Muscle of arm (tissue), 14 donors: ENCODE results near the gene LRRTM1. TPM values are rescaled to one million over a fixed set of nuclear protein-coding genes. Genes with fewer than 3 reads are reported as not detected.
A peak's percentile ranks its signal among the peaks of the same experiment; 100 is the strongest.

Experiments used
- DNase-seq: peaks from one replicate; pipeline ENCODE4 v3.0.0-alpha.2; 2013
- long read RNA-seq, 11 donors: transcript quantifications; one replicate each; lab custom pipeline, GENCODE V29; 2026
- polyA plus RNA-seq, 12 donors: library from polyadenylated mRNA; unstranded; fragments of 120-200 nt; gene quantifications; one replicate each; pipeline ENCODE4 v1.2.1, GENCODE V29; 2013; ENCODE audit not compliant: insufficient read length in 12 of 12

LRRTM1 gene, protein sequence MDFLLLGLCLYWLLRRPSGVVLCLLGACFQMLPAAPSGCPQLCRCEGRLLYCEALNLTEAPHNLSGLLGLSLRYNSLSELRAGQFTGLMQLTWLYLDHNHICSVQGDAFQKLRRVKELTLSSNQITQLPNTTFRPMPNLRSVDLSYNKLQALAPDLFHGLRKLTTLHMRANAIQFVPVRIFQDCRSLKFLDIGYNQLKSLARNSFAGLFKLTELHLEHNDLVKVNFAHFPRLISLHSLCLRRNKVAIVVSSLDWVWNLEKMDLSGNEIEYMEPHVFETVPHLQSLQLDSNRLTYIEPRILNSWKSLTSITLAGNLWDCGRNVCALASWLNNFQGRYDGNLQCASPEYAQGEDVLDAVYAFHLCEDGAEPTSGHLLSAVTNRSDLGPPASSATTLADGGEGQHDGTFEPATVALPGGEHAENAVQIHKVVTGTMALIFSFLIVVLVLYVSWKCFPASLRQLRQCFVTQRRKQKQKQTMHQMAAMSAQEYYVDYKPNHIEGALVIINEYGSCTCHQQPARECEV
- under 1 TPM in 10 of 12 donors, not detected in 2; 0.24 to 0.85 (median 0.51) TPM for polyA plus RNA-seq
- long read RNA-seq, donor 1, partial matches to known transcripts: 0 of 2 reads
- long read RNA-seq, donor 1, other reads (novel, unspliced or antisense): 0 of 2 reads
- long read RNA-seq, donor 2: 0 reads
- long read RNA-seq, donor 3, partial matches to known transcripts: 0 of 1 reads
- long read RNA-seq, donor 3, other reads (novel, unspliced or antisense): 0 of 1 reads
- long read RNA-seq, donor 4: 0 reads
- long read RNA-seq, donor 5: 0 reads
- long read RNA-seq, donor 6: 0 reads
- long read RNA-seq, donor 7: 0 reads
- long read RNA-seq, donor 8: 0 reads
- long read RNA-seq, donor 9: 0 reads
- long read RNA-seq, donor 10: 0 reads
- long read RNA-seq, donor 11: 0 reads

DNA sequence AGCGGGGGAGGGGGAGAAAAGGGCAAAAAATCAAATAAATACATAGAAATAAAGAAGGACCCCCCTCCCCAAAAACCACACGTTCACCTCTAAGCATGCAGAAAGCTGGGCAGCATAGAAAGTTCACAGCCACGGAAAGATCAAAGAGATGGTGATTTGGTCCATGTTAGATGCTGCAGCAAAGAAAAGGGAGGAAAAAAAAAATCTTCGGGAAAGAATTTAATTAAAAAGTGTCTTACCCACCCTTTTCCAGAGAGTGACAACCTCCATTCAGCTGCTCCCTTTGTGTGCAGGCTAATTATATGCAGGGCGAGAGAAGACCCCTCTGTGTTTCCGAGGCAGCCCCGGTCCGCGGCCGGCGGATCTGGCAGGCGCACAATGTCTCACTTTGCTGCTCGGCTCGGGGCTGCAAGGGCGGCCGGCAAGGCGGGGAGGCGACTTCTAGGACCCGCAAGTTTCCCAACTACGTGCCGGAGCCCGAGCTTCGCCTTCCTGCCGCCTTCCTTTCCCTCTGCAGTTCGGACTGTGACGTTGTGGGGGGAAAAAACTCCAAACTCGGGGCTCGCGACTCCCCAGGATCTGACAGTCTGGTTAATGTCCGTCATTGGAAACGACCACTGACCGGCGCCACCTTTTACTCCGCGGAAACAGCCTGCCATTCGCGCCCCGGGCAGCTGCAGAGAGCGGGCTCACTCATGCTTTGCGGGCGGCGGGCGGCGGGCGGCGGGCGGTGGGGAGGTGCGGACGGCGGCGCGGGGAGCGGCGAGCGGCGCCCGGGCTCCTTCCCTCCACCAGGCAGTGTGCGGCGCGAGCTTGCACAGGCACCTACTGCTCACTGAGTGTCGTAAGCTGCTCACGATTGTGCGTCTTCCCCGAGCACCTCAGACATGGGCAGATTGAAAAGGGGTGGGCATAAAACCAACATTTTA, at the start of gene LRRTM1:
LRRTM1 (minus strand) TSS at position 844 of the 929 bp plus-strand sequence. CDS start 933 bp downstream, outside the sequence.
- DNase-seq: peak; percentile 17

DNA sequence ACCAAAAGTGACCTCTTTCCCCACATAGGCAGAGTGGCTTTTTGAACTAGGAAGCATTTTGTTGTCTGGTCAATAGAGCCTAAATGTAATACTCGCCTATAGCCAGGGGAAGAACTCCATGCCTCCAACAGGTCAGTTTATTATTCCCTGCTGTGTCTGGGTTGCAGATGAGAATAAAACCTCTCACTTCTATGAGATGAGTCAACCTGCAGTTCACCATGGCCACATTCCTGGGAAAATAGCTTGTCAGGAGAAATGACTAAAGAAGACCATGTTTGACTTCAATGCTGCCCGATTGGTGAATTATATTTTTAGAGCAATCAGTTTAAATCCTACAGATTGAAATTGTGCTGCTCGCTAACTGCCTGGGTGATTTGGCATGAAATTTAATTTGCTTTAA, 46.7 kb upstream of the LRRTM1 start:
- no peak for DNase-seq

DNA sequence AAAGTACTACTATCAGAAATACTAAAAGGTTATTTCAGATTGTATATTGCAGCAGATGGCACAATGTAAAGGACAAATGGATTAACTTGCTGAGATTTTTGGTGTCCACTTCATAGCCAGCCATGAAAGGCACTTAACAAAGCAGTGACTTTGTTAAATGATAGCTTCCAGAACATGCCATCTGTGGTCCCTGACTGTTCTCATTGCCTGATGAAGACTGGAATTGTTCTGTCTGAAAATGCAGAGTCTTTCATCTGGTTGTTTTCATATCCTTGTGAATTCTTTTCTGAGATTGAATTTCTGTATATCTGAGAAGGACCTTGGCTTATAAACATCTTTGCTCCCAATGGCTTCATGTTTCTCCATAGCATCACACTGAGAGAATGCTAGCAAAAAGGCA, 44.4 kb upstream of the LRRTM1 start:
- DNase-seq: no peak

DNA sequence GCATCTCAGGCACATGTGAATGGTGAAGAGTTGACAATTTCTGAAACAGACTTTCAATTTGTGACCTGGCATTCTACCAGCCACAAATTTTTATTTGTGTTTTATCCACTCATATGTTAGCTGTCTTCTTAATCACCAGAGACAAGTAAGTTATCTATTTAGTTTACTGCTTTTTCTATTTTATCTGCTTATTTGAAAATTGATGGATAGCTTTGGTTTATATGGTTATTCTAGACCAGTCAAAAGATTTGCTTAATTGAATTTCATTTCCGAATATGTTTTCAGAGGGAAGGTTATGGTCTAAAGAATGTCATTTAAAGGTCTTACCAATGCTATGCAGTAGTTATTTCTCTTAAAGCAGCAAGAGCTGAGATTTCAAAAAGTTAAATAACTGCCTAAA, 43.5 kb upstream of the LRRTM1 start:
- no peak for DNase-seq

DNA sequence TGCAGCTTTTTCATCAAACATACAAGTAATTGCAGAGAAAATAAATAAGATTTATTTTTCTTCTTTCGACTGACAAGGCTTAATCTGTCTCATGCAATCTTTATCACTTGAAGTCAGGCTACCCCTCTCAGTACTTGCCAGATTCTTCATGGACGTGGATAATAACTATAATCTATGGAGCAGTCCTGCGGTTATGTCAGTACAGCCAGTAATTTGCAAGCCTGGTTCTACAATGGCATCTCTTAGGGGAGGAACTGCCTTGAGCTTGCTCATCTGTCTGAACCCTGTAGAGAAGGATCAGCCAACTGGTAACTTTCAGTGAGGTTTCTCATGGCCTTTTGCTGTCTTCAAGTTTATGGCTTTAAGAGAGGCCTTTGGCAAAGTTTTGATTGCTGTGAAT, 35.5 kb upstream of the LRRTM1 start:
- no peak for DNase-seq

DNA sequence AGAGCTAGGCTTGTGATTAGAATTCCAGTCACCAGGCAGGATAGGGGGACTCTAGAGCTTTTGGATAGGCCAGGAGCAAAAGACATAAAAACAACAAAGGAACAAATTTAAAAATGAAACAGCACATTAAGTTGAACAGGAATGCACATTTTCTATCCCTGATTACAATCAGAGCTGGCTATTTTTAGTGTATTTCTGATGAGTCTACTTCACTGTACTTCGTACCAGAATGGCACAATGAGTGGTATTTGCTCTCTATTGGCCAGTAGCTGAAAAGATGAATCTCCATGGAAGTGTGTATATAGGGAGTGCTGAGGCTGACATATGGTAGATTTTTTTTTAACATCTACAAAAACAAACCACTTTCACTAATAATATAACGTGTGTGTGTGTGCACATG, 34.2 kb upstream of the LRRTM1 start:
- no peak for DNase-seq

DNA sequence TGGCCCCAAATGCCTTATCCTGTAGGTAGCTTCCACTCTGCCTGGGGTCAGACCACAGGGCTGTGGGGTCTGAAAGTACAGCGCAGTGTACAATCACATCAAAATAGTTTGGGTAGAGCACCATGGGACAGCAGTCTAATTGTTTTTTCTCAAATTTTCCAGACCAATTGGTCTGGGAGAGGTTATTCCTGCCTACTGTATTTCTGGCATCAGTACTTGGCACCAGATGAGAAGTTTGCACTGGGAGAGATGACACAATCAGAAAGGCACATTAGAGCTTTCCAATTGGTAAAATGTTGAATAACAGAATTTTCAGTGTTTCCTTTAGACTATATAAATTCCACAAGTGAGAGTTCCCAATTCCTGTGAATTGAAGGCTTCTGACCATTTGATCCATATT, 30.9 kb upstream of the LRRTM1 start:
- no peak for DNase-seq

DNA sequence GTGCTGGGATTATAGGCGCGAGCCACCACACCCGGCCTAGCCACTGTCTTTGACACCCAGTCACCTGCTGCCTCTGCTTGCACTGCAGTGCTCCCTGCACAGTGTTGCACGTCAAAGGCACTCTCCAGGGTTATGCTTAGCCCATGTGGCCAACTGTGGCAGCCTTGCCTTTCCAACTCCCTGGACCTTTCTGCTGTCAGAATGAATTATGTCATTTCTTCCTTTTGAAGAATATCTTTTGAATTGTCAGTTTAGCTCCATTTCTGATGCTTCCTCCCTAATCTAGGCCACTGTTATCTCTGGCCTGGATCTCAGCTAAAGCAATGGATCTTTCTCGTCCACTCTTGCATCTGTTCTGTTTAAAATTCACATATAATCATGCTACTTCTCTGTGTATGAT, 29.3 kb upstream of the LRRTM1 start:
- DNase-seq: no peak

DNA sequence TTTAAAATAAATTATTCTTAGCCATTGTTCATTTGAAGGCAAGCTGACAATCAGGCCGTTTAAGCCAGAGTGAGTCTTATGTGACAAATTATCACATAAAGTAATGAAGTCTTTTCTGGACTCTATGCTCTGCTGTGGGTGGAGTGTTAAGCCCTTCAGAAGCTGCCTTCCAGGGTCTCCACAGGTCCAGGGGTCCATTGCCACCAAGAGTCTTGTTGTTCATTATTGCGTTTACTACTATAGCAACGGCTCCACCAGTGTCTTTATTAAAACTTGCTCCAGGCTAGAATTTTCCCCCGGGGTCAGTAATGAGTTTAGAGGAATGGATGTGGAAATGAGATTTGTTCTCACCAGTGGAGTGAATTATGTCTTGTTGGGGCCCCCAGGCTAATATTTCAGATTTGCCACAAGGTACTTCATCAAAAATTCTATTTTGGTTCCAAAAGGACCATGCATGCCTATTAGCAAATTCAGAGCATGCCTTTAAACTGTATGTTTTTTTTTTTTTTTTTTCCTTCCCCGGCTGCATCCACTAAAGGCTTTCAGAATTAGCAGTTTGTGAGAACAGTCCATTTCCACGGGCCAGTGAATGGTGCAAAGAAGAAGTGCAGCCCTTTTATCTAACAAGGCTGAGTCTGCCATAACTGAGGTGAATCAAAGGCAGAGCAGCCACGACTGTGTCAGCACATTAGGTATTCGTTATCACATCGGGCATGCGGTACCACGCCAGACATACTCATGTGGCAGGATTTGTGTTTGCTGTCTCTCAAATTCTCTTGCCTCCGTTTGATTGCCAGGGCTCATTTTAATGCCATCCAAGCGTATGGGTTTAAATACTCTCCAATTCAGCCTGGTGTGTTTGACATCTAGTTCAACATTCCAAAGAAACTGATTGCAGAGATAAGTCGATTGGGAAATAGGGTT, 26.2 kb upstream of the LRRTM1 start:
- no peak for DNase-seq

DNA sequence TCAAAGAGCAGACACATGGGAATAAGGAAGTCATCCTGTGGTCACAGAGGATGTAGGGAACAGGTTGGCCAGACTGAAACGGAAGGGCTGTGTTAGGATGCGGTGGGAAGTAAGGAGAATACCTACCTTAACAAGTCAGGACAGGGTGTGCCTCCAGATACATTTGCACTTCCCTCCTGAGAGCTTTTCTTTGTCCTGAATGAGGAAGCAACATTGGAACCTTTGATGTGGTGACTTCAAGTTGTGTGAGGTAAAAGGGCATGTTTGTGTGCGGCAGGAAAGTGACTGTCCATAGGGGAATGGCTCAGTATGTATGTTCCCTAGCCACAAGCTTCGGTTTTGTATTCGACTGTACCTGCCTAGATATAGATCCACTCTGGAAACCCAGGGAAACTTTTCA, 24.9 kb upstream of the LRRTM1 start:
- DNase-seq: no peak

DNA sequence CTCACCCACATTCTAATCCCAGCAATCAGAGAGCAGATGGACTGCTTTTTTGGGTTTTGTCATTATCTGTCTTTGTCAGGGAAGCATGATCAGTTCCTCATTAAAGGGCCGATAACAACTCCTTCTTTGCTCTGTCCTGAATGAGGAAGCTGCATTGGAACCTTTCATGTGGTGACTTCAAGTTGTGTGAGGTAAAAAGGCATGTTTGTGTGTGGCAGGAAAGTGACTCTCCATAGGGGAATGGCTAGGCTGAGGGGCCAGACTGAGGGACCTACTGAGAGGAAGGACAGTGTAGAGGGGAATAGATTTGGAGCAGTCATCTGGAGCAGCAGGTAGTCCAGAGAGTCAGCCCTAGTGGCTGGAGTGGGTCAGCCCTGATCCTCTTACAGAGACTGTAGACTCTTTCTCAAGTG, 23.6 kb upstream of the LRRTM1 start:
- no peak for DNase-seq

DNA sequence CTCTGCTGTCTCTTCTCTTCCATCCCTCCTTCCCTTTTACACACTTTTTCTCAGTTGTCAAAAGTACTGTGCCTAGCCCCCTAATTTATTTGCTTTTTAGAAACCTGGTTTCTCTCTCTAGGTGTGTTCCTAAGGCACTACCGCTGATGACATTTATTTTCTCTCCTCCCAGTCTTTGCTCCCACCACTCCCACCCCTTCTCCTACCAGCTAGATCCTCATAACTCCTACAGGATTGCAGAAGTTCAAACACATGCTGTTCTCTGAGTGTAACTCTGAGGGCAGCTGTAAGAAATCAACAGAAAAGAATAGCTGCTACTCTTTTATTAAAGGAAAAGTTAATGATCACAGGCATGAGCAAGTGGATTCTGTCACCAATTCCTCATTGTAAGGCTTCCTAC, 22.3 kb upstream of the LRRTM1 start:
- no peak for DNase-seq

DNA sequence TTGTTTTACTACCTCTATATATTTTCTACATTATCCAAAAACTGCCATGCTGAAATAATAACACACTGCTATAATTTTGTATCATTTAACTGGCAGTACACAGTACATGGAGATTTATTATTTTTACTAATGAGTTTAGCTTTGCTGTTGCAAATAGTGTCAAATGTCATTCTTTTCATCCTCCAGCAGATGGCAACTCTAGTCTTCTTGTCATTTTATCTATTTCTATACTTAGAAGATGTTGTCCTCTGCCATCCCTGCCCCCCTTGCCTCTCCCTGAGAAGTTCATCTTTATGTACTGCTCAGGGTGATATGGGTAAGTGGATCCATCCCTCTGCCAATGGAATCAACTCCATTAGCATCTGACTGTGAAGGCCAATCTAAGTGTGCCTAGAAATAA, 21.7 kb upstream of the LRRTM1 start:
- no peak for DNase-seq

DNA sequence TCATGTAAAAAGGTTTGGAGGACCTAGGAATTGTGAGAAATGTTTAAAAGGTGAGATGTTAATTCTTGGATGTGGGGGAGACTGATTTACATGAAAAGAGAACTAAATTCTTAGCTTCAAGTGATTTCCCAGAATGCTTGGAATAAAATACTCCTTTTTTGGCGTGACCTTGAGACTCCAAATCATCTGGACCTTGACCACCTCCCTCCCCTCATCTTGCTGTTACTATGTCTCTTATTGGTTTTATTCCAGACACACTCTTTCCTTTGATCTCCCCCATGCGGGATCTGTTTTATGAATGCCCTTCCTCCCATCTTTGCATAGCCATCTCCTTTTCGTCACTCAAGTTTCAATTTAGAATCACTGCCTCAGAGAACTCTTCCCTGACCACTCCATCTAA, 20.0 kb upstream of the LRRTM1 start:
- no peak for DNase-seq

DNA sequence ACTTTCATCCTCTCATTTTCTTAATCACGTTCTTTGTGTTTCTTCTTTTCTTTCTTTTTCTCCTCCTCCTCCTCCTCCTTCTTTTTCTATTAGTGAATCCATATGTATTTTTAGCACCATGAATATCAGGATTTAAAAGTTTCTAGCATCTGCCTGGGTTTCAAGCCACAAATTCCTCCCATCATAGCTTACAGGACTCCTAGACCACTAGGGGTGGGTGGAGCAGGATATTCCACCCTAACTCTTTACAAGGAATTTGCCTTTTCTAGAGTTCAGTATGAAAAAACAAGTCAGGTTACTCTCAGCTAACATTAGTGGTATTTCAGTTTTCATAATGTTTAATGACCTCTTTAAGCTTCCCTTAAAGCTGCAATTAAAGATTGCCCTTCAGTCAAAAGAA, 19.1 kb upstream of the LRRTM1 start:
- DNase-seq: no peak

DNA sequence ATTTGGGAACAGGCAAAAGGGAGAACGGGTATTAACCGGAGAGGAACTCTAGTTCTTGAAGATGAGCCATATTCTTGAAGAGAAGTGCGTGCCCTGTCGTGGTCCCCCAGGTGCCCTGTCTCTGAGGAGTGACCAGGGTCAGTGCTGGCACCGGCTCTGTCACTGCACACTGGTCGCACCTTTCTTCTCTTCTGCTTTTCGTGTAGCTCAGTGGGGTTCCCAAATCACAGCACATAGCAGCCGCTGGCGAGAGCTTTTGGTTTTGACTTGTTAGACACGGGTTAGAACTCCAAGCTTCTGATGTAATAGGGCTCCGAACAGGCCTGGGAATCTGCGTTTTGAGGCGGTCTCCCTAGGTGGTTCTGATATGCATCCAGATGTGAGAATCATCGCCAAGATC, 18.4 kb upstream of the LRRTM1 start:
- DNase-seq: no peak

DNA sequence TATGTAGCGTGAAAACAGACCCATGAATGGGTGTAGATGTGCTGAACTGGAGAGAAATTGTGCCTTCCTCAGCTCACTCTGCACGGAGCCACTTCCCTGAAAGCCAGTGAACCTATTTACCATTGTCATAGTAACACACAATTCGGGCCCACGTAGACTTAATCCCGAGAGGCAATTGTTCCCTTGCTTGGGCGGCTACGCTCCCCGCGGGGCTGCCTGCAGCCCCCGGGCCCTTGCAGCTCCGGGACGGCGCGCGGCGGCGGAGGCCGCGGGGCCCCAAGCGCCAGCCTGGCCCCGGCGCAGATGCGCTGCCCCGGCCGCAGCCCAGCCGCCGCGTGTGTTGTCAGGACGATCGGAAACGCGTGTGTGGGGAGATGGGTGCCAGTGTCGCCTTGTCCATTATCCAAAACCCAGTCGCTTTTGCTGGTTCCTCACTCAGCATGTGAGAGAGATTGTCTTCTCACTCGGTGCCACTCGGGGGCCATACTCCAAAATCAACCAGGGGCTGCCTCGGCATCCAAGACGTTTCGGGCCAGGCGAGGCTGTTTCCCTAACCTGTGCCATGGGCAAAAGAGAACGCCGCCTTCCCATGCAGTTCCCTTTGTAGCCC, 17.9 kb upstream of the LRRTM1 start:
- DNase-seq: no peak

DNA sequence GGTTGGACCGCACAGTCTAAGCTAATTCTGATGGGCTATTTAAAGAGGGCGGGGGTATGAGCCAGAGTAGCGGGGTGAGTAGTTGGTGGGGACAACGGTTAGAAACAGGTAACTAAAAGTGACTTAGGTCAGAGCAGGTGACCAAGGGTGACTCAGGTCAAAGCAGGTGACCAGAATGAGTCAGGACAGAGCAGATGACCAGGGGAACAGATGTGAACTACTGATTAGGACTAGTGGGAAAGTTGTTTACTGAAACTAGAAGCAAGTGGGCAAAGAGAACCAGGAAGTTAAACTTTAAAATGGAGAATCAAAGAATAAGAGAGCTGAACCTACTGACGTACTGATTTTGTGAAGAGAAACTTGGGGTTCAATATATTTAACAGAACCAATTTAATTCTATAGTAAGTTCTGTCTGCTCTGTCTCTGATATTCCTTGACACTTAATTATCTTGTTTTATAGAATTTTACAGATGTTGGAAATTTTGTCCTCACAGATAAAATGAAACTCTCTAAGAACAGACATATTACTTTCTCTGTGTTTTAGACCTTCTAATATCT, 7.8 kb upstream of the LRRTM1 start:
- DNase-seq: no peak

DNA sequence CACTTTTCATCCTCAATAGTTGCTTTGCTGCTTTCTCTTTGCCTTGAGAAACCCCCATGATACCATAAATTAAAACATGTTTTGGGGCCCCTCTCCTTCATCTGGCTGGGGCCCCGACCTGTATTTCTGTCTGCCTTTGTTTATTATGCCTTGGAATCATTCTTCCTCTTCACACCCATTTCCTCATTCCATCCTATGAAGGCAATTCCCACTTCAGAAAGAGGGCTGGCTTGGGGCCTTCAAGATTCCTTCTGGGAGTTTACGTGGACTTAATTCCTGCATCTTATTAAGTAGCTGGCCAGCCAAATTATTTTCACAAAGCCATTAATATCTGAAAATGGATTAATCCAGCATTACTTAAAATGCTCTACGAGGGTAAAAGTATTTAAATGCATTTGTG, 6.8 kb upstream of the LRRTM1 start:
- DNase-seq: no peak
